Measurements from ENCODE around the gene CASP10. TPM values are rescaled to one million over a fixed set of nuclear protein-coding genes. Genes with fewer than 3 reads are reported as not detected.
A peak's percentile ranks its signal among the peaks of the same experiment; 100 is the strongest.

Gene CASP10
- total and polyA plus RNA-seq, 2 of the 13 experiments (the other 11 are each of a cell fraction or from before 2014, with no cell fraction given), result 22.2 to 23.8 TPM

DNA sequence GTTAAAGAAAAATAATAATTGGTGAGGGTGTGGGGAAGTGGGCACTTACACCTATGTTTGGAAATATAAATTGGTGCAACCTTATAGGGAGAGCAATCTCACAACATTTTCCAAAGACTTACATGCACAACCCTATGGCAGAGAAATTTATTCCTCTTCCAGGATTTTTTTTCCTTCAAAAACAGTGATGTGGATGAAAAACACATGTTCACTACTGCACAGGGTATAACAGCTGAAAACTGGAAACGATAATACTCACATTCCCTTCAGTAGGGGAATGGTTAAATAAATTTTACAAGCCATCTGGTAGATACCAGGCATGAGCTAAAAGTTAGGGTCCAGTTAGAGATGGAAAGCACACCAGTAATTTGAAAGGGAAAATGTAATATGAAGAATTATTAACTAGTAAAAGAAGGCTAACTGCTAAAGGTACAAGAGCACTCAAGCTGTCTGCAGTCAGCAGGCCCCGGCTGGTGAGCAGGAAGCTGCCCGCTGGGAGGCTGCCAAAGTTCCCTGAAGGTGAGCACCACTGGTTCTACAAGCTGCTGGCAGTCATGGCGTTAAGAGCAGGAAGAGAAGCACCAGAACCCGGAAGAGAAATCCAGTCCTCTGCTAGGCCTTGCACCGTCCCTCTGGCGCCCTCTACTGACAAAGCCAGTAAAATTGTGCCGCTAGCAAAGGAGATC, 49.0 kb downstream of the CASP10 start (continued):
- TF ChIP-seq, protein P1, sequence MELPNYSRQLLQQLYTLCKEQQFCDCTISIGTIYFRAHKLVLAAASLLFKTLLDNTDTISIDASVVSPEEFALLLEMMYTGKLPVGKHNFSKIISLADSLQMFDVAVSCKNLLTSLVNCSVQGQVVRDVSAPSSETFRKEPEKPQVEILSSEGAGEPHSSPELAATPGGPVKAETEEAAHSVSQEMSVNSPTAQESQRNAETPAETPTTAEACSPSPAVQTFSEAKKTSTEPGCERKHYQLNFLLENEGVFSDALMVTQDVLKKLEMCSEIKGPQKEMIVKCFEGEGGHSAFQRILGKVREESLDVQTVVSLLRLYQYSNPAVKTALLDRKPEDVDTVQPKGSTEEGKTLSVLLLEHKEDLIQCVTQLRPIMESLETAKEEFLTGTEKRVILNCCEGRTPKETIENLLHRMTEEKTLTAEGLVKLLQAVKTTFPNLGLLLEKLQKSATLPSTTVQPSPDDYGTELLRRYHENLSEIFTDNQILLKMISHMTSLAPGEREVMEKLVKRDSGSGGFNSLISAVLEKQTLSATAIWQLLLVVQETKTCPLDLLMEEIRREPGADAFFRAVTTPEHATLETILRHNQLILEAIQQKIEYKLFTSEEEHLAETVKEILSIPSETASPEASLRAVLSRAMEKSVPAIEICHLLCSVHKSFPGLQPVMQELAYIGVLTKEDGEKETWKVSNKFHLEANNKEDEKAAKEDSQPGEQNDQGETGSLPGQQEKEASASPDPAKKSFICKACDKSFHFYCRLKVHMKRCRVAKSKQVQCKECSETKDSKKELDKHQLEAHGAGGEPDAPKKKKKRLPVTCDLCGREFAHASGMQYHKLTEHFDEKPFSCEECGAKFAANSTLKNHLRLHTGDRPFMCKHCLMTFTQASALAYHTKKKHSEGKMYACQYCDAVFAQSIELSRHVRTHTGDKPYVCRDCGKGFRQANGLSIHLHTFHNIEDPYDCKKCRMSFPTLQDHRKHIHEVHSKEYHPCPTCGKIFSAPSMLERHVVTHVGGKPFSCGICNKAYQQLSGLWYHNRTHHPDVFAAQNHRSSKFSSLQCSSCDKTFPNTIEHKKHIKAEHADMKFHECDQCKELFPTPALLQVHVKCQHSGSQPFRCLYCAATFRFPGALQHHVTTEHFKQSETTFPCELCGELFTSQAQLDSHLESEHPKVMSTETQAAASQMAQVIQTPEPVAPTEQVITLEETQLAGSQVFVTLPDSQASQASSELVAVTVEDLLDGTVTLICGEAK (IDR thresholded peaks at IDR 0.05), result no peak
- TF ChIP-seq, protein P1 (CRISPR knock-in tag; IDR thresholded peaks at IDR 0.05), result peak; percentile 72; the same call in 1 of the 2 replicates
- TF ChIP-seq, protein P2, sequence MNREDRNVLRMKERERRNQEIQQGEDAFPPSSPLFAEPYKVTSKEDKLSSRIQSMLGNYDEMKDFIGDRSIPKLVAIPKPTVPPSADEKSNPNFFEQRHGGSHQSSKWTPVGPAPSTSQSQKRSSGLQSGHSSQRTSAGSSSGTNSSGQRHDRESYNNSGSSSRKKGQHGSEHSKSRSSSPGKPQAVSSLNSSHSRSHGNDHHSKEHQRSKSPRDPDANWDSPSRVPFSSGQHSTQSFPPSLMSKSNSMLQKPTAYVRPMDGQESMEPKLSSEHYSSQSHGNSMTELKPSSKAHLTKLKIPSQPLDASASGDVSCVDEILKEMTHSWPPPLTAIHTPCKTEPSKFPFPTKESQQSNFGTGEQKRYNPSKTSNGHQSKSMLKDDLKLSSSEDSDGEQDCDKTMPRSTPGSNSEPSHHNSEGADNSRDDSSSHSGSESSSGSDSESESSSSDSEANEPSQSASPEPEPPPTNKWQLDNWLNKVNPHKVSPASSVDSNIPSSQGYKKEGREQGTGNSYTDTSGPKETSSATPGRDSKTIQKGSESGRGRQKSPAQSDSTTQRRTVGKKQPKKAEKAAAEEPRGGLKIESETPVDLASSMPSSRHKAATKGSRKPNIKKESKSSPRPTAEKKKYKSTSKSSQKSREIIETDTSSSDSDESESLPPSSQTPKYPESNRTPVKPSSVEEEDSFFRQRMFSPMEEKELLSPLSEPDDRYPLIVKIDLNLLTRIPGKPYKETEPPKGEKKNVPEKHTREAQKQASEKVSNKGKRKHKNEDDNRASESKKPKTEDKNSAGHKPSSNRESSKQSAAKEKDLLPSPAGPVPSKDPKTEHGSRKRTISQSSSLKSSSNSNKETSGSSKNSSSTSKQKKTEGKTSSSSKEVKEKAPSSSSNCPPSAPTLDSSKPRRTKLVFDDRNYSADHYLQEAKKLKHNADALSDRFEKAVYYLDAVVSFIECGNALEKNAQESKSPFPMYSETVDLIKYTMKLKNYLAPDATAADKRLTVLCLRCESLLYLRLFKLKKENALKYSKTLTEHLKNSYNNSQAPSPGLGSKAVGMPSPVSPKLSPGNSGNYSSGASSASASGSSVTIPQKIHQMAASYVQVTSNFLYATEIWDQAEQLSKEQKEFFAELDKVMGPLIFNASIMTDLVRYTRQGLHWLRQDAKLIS (CRISPR knock-in tag; IDR thresholded peaks at IDR 0.05), result no peak
- TF ChIP-seq ZNF232 (CRISPR knock-in tag; IDR thresholded peaks at IDR 0.05; ENCODE audit: borderline replicate concordance) (peak; percentile 53; the same call in 1 of the 2 replicates), ZNF296 (CRISPR knock-in tag; conservative IDR thresholded peaks at IDR 0.05) (no peak), PCBP2 (optimal IDR thresholded peaks at IDR 0.05; ENCODE audit: low read depth, low read length, poor library complexity, severe bottlenecking) (no peak), ZNF883 (CRISPR knock-in tag; IDR thresholded peaks at IDR 0.05; ENCODE audit: not compliant biosample characterization) (peak; percentile 65), HOXD1 (CRISPR knock-in tag; IDR thresholded peaks at IDR 0.05) (peak; percentile 39; the same call in 1 of the 2 replicates), ZNF660 (CRISPR knock-in tag; IDR thresholded peaks at IDR 0.05; ENCODE audit: borderline replicate concordance, low read depth) (no peak), NR2F6 (IDR thresholded peaks at IDR 0.05) (no peak), NR2F6 (CRISPR knock-in tag; IDR thresholded peaks at IDR 0.05) (no peak; the same call in 1 of the 2 replicates), TOE1 (CRISPR knock-in tag; IDR thresholded peaks at IDR 0.05) (no peak; the same call in 1 of the 2 replicates)
- TF ChIP-seq, protein P3, sequence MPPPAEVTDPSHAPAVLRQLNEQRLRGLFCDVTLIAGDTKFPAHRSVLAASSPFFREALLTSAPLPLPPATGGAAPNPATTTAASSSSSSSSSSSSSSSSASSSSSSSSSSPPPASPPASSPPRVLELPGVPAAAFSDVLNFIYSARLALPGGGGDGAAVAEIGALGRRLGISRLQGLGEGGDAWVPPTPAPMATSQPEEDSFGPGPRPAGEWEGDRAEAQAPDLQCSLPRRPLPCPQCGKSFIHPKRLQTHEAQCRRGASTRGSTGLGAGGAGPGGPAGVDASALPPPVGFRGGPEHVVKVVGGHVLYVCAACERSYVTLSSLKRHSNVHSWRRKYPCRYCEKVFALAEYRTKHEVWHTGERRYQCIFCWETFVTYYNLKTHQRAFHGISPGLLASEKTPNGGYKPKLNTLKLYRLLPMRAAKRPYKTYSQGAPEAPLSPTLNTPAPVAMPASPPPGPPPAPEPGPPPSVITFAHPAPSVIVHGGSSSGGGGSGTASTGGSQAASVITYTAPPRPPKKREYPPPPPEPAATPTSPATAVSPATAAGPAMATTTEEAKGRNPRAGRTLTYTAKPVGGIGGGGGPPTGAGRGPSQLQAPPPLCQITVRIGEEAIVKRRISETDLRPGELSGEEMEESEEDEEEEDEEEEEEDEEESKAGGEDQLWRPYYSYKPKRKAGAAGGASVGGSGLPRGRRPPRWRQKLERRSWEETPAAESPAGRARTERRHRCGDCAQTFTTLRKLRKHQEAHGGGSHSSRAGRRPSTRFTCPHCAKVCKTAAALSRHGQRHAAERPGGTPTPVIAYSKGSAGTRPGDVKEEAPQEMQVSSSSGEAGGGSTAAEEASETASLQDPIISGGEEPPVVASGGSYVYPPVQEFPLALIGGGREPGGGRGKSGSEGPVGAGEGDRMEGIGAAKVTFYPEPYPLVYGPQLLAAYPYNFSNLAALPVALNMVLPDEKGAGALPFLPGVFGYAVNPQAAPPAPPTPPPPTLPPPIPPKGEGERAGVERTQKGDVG (CRISPR knock-in tag; IDR thresholded peaks at IDR 0.05; ENCODE audit: borderline replicate concordance), result peak; percentile 59; the same call in 1 of the 2 replicates

Data from HepG2 (cell line).